Stimulated activated naive CD8-positive, alpha-beta T cell treated with anti-CD3 and anti-CD28 coated beads, Interleukin-15, Interleukin-2, amounts not matched to agents 100 U/mL and 50 U/mL, for 24 hours (primary cell): ENCODE measurements around the gene DUSP10.

Source experiments
- ATAC-seq: fragments of 150-1000 bp; cut with Tn5 transposase; one replicate; pipeline ENCODE4 v1.10.0; 2021
- DNase-seq: peaks from one replicate; pipeline ENCODE4 v3.0.0; 2021

The DUSP10 gene

DNA sequence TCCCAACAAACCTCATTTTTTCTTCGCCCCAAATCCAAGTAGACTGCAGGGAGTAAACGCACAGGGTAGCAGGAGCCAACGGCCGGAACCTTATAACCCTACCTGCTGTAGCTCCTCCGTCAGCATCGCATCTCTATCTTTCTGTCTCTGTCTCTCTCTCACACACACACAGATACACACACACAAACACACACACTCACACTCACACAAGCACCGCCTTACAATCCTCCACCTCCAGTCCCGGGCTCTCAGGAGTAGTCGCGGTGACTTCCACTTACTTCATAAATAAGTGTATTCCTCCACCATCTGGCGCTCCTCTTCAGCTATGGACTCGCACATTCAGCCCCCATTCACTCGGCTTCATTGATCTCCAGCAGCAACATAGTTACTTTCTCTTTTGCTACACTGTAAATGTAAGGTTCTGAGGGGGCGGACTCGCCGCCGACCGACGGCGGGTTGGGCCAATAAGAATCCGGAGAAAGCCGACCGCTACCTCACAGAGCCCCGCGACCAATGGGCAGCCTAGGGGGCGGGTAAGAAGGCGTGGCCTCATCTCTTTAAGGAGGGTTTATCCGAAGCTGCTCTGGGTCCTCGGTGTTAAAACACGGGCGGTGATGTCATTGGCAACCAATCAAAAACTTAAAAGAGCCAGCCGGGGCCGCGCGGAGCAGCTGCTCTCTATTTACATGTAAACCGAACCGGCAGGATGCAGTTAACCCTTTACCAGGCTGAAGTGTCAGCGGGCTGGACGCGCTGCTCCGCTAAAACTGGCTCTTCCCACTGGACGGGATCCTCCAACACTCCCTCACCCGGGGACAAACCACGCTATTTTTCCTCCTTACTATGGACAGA is at the start of gene DUSP10:
Gene DUSP10 (minus strand): TSS at position 387 of the 852 bp plus-strand sequence. CDS start 2,345 bp downstream, outside the sequence.
- DNase-seq (peak; percentile 96), ATAC-seq (peak; percentile 93)

DNA sequence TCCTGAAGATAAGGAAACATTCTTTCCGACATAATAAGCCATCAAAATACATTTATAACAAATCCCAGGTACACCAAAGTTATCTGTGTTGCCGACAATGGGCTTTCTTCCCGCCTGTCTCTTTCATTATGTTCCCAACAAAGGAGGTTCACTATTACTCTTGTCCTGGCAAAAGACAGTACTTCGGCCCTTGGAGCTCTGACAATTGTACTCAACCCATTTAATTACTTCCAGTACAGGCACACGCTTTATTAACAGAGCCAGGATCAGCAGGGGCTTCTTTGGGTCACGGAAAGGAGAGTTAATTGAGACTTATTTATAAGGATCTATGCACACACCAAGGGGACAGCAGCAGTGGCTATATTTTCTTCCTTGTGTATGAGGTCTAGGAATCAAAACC is 46.6 kb upstream of the DUSP10 start:
- ATAC-seq: no peak
- DNase-seq: no peak

DNA sequence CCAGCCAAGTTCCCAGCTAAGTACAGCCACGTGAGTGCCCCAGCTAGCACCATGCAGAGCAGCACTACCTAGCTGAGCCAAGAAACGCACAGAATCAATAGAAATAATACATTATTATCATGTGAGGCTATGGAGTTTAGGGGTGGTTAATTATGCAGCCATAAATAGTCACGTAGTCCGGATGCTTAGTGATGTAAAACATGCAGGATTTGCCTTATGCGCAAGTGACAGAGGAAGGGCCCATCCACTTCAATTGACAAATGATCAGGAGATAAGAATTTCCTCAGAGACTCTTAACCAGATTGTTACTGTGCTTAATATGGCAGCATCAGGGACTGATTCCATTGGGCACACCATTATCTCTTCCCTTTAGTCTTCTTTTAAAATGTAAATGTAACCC is 44.8 kb upstream of the DUSP10 start:
- DNase-seq: no peak
- no peak for ATAC-seq

- DNase-seq: no peak
Measured at GRCh38 chr1:221783936-221784335, 42.0 kb upstream of the DUSP10 start.

DNA sequence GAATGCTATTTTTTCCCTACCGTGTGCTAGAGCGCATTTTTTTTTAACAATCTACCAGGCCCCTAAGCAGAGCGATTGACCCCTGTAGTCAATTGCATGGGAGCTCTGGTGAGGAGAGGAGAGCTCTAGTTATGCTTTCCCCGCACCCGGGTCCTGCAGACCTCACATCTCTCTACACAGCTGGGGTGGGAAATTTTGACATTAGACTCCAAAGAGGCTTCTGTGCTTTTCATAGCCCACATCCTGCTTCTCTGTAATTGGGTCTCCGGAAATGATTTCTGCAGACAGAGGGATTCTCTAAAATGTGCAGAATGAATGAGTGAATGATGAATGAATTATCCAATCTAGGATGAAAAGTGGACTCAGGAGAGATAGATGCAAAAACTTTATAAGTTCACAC is 41.5 kb upstream of the DUSP10 start:
- peak; percentile 76 for ATAC-seq
- DNase-seq: no peak

More at GRCh38 chr1:221783936-221784335, 42.0 kb upstream of the DUSP10 start:
- ATAC-seq: peak; percentile 53

DNA sequence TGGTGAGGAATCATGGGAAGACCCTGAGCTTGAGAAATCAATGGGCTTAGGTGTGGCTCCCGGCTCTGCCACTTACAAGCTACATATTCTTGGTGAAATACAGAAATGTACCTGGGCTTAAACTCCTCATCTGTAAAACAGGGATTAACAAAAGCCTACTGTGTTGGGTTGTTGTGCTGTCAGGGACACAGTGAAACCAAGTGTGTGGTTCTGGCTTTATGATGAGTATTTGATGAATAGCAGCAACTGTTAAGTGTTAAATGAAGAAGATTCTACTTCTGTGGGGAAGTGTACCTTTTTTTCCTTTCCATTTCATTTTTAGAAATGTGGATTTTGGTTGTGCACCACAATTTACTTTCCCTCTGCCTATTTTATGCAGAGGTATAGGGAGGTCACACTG is 41.1 kb upstream of the DUSP10 start:
- no peak for DNase-seq
- peak; percentile 55 for ATAC-seq

DNA sequence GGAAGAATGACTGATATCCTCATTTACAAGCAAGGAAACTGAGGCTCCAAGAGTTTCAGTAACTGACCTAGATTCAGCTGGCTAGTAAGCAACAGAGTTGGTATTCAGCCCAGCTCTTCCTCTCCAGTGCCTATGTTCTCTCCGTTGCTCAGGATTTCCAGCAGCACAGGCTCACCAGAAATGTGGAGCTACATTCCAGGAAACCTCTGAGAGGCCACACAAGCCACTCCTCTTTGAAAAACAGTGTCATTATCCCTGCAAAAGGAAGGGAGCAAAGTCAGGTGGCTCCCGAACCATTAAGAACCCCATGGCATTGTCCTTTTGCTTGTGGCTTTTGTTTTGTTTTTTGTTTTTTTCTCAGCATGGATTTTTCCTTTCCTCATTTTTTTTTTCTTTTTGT is 40.6 kb upstream of the DUSP10 start:
- ATAC-seq (no peak), DNase-seq (no peak)

DNA sequence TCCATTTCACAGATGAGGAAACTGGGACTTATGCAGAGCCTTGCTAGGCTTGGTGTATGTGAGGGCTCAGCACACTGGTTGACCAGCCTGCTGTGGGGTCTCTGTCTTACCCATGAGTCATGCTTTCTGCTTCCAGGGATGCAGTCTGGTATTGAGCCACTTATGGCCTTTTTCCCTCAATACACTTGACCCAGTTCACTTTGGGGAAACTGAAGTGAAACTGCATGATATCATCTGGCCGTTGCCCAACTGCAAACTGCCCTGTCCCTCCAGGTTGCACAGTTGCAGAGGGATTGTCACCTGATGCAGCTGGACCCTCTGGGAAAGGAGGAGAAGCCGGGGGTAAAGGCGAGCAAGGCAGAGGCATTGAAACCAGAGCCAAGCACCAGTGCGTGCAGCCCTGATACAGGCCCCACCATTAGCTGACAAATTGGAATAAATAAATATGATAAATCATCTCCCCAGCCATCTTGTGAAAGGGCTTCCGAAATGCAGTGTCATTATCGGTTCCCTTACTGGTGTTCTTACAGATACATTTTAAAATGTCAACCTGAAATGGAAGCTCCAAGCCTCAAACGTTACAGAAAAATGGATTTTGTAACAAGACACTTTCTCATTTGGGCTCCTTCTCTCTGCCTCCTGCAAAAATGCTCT is 39.3 kb upstream of the DUSP10 start:
- ATAC-seq (no peak), DNase-seq (no peak)

- ATAC-seq: no peak
- DNase-seq: no peak
Measured at GRCh38 chr1:221780175-221780574, 38.3 kb upstream of the DUSP10 start.

DNA sequence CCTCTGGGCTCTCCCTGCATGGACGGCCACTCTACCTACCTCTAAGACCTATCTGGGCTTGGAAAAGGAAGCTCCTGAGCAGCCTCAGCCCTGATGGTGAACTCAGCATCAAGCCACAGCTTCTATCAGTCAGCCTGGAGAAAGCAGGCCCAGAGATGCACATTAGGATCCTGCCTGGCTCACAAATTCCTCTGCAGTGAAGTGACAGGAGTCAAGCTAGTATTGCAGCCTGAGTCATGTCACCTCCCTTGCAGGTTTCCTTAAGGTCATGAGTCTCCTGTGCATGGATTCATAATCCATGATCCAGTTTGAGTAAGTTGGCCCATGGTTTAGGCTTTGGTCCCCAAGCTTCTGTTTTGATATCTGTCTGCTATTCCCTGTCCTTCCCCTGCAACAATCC is 37.9 kb upstream of the DUSP10 start:
- DNase-seq (no peak), ATAC-seq (no peak)

- no peak for ATAC-seq
- DNase-seq: peak; percentile 52
Measured at GRCh38 chr1:221778535-221779142, 36.8 kb upstream of the DUSP10 start.

DNA sequence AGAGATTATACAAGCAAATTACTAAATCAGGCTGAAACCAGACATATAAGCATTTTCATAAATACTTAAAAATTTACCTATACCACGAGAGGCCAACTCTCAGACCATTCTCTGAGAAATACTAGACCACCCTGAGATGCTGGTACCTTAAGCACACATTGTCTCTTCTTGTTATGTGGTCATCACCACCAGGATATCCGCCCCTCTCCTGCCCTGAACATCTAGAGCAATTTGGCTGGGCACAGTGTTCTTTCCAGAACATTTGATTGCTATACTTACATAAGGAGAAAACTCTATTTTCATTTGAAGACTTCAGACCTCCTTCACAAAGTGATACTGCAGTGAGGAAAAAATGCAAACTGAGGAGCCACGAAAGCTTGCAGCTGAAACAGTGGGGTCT is 36.2 kb upstream of the DUSP10 start:
- ATAC-seq: no peak
- no peak for DNase-seq

- ATAC-seq: peak; percentile 78
- peak; percentile 66 for DNase-seq
Measured at GRCh38 chr1:221777431-221778072, 35.7 kb upstream of the DUSP10 start.

- DNase-seq (no peak), ATAC-seq (peak; percentile 60)
Measured at GRCh38 chr1:221776495-221777301, 34.8 kb upstream of the DUSP10 start.

DNA sequence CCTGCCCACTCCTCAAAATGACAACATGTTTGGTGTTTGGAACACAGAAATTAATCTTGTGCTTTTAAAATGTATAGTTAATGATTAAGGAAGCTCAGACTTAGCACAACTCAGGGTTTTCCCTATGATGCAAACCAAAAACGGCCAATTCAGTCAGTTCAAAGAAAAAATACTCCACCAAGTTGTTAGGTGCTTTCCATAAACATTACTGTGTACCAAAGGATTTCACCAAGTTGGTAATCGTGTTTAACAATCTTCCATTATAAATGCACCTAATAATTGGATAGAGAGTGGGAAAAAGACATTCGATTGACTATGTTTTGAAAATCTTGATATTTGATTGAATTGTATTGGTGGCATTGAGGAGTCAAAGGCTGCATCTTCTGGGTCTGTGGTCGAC is 33.3 kb upstream of the DUSP10 start:
- DNase-seq (no peak), ATAC-seq (no peak)

DNA sequence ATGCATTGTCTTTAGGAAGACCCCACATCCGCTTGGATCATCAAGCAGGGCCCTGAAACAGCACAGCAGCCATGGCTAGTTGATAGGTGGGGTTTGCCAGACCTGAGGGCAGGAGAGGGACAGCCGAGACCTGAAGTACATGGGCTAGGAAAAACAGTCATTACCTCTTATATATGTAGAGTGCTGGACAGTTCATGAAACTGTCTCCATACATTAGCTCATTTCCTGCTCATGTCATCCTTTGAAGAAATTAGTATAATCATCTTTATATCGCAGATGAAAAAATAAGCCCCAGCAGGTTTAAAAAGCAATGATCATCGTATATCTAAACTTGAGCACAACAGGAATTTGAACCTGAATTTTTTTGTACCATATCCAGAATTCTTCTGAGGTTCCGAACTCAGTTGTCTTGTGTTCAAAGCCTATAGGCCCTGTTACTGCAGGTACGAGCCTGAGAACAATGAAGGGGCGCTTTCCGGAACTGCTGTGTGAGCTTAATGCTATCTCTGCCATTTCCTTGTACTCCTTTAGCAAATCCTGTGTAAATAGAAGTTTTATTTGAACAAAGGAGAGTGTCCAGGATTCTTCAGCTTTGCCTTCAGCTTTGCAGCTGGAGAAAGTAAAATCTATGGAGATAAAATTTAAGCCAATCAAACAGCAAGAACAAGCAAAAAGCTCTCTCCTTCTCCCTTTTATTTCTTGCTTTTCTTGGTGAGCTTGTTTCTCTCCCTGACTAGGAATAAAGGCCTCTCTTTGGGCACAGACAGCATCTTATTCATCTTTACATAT is 32.4 kb upstream of the DUSP10 start:
- DNase-seq (no peak), ATAC-seq (no peak)

GRCh38 chr1:221773383-221773782 is 31.5 kb upstream of the DUSP10 start:
- no peak for DNase-seq
- no peak for ATAC-seq

DNA sequence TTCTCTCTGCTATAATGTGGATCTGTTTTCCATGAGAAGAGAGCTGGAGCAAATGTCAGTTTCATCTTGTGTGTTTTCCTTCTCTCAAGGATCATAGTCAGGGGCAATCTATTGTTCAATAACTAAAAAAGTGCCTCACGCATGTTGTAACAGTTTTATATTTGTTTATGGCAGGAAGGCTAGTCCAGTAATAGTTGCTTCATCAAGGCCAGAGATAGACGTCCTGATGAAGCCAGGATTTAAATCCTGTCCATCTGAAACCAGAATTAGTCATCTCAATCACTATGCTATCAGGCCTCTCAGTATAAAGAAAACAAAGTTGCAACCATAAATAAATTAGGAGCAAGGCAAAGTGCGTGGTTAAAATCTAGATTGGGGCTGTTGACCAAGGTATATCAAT is 30.2 kb upstream of the DUSP10 start:
- ATAC-seq (no peak), DNase-seq (no peak)

GRCh38 chr1:221768444-221769066 is 26.7 kb upstream of the DUSP10 start:
- ATAC-seq: no peak
- no peak for DNase-seq

- DNase-seq (no peak), ATAC-seq (no peak)
Measured at GRCh38 chr1:221766210-221766609, 24.3 kb upstream of the DUSP10 start.

- ATAC-seq: no peak
- no peak for DNase-seq
Measured at GRCh38 chr1:221765527-221765926, 23.6 kb upstream of the DUSP10 start.
